NB4 (cell line): ENCODE results near the gene HDAC7.

Experiments
- MYC ChIP-seq: IDR thresholded peaks from 2 replicates; pipeline ENCODE4 v1.6.1; 2011; ENCODE audit warnings: low read depth, low read length
- POLR2A ChIP-seq: IDR thresholded peaks from 2 replicates; pipeline ENCODE4 v1.6.1; 2011; ENCODE audit warnings: mild to moderate bottlenecking; ENCODE audit not compliant: insufficient read length; ENCODE audit errors: extremely low read depth
- TF ChIP-seq, protein P1 (sequence below): IDR thresholded peaks from one replicate; pipeline ENCODE4 v1.5.1; 2012; ENCODE audit warnings: low read depth, low read length
- TF ChIP-seq, protein P2 (sequence below): IDR thresholded peaks from 2 replicates; pipeline ENCODE4 v1.6.1; 2011; ENCODE audit warnings: low read depth, low read length

DNA sequence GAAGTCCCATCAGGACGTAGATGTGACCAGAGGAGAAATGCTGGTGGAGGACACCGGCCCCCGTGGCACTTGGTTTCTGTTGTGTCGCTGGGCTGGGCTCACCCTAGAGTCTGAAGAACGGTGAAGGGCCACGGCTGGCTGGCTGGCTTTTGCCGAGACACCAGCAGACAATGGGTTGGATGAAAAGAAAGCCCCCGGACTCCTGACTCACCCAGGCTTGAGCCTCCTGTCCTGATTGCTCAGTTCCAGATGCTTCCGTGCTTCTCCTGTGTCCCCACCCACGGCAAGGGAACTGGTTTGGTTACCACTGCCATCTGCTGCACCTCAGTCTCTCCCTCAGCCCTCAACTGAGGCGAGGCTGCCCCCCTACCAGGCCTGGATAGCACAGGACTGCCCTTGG is 84.1 kb downstream of the HDAC7 start:
- TF ChIP-seq, protein P1, sequence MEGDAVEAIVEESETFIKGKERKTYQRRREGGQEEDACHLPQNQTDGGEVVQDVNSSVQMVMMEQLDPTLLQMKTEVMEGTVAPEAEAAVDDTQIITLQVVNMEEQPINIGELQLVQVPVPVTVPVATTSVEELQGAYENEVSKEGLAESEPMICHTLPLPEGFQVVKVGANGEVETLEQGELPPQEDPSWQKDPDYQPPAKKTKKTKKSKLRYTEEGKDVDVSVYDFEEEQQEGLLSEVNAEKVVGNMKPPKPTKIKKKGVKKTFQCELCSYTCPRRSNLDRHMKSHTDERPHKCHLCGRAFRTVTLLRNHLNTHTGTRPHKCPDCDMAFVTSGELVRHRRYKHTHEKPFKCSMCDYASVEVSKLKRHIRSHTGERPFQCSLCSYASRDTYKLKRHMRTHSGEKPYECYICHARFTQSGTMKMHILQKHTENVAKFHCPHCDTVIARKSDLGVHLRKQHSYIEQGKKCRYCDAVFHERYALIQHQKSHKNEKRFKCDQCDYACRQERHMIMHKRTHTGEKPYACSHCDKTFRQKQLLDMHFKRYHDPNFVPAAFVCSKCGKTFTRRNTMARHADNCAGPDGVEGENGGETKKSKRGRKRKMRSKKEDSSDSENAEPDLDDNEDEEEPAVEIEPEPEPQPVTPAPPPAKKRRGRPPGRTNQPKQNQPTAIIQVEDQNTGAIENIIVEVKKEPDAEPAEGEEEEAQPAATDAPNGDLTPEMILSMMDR = no peak
- TF ChIP-seq, protein P2, sequence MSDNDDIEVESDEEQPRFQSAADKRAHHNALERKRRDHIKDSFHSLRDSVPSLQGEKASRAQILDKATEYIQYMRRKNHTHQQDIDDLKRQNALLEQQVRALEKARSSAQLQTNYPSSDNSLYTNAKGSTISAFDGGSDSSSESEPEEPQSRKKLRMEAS = no peak
- no peak for TF ChIP-seq POLR2A
- TF ChIP-seq MYC = no peak
